Tibial artery (tissue), 4 donors: Measurements from ENCODE around the gene P3H2.
"Not testable (repeated sequence)": the region's sequence is repeated elsewhere in the genome, so short reads cannot be mapped to it uniquely, and the experiment has no call there.

Experiments used
- DNase-seq, 2 donors: peaks; one replicate each; pipeline ENCODE4 v3.0.0-alpha.2; 2019
- H3K27ac ChIP-seq, 2 donors: fragments of 200-600 bp; sonication (generic) in 1 of 2; 1 replicate in 1 of 2; 2 replicates in 1 of 2; pipeline ENCODE4 v1.5.1; 2018 to 2019; ENCODE audit warnings: mild to moderate bottlenecking in 1 of 2
- H3K27me3 ChIP-seq, 2 donors: fragments of 200-600 bp; sonication (generic) in 1 of 2; one replicate each; pipeline versions ENCODE4 v1.5.1 to v1.6.0; 2016 to 2019
- H3K36me3 ChIP-seq, 3 donors: fragments of 200-600 bp; sonication (generic) in 2 of 3; one replicate each; pipeline ENCODE4 v1.5.1; 2016 to 2019; ENCODE audit warnings: mild to moderate bottlenecking in 2 of 3
- H3K4me1 ChIP-seq, 4 donors: fragments of 200-600 bp; sonication (generic) in 2 of 4; 1 replicate in 3 of 4; 2 replicates in 1 of 4; pipeline ENCODE4 v1.5.1; 2016 to 2019
- H3K4me3 ChIP-seq, 2 donors: fragments of 200-600 bp; sonication (generic) in 1 of 2; 1 replicate in 1 of 2; 2 replicates in 1 of 2; pipeline ENCODE4 v1.5.1; 2018 to 2019; ENCODE audit warnings: mild to moderate bottlenecking in 2 of 2
- H3K9me3 ChIP-seq, 3 donors: fragments of 200-600 bp; sonication (generic) in 1 of 3; one replicate each; pipeline ENCODE4 v1.5.1; 2016 to 2019
- CTCF ChIP-seq, 2 experiments: fragments of 200-600 bp in 1 of 2; fragments of 450-650 bp in 1 of 2; IDR thresholded peaks; one replicate each; pipeline ENCODE4 v1.5.1; 2017 to 2019; ENCODE audit warnings: antibody characterized with exemption in 2 of 2, mild to moderate bottlenecking in 1 of 2, moderate library complexity in 1 of 2
- intact Hi-C: fragments of 100-400 bp; cut with DNase I; formaldehyde crosslinking; loops from one replicate; pipeline ENCODE4 v1.15.0; 2023; ENCODE audit warnings: low total_unique reads

P3H2 gene

GRCh38 chr3:189961522-189962161 lies 159.1 kb downstream of the P3H2 start:
- peak; percentile 87 for TF ChIP-seq CTCF (IDR thresholded peaks at IDR 0.05)
- Histone ChIP-seq H3K27me3 (no peaks in the 10 kb centered on the region), H3K4me3 (no peak overlapping the region), H3K27ac (peak overlapping the region in 1 of 2 donors; percentile 34), H3K4me1 (peaks cover 0 to 7% (median 2%) of the 10 kb centered on the region in 4 donors), H3K9me3 (no peaks in the 10 kb centered on the region), H3K36me3 (peaks cover 0 to 5% (median 0%) of the 10 kb centered on the region in 3 donors)
- peak; percentile 76 to 81 for DNase-seq
- intact Hi-C loops: loop anchor here (10.0 kb wide), 2 partner anchors 163 to 697 kb away; partner anchors contain the start of gene P3H2

- not testable (repeated sequence) for H3K4me3 ChIP-seq, H3K9me3 ChIP-seq, H3K27me3 ChIP-seq, H3K36me3 ChIP-seq, H3K4me1 ChIP-seq, DNase-seq, H3K27ac ChIP-seq
- intact Hi-C loops: loop anchor here (10.0 kb wide), 2 partner anchors 164 to 696 kb away; partner anchors contain the start of gene P3H2
Measured at GRCh38 chr3:189961086-189961485, 159.6 kb downstream of the P3H2 start.

GRCh38 chr3:189954733-189955665 lies 165.7 kb downstream of the P3H2 start:
- DNase-seq: no peak
- Histone ChIP-seq H3K27ac (no peak overlapping the region), H3K27me3 (no peaks in the 10 kb centered on the region), H3K4me3 (no peak overlapping the region), H3K4me1 (no peaks in the 10 kb centered on the region), H3K9me3 (no peaks in the 10 kb centered on the region), H3K36me3 (no peaks in the 10 kb centered on the region)
- TF ChIP-seq CTCF (IDR thresholded peaks at IDR 0.05): no peak
- intact Hi-C loops: no loop called here

GRCh38 chr3:189953551-189953950 lies 167.1 kb downstream of the P3H2 start:
- no peaks in the 10 kb centered on the region for H3K4me1 ChIP-seq
- no peaks in the 10 kb centered on the region for H3K9me3 ChIP-seq
- no peak overlapping the region for H3K27ac ChIP-seq
- no peaks in the 10 kb centered on the region for H3K27me3 ChIP-seq
- no peaks in the 10 kb centered on the region for H3K36me3 ChIP-seq
- H3K4me3 ChIP-seq: no peak overlapping the region
- TF ChIP-seq CTCF (IDR thresholded peaks at IDR 0.05): no peak
- intact Hi-C loops: no loop called here
- no peak for DNase-seq

- TF ChIP-seq CTCF (IDR thresholded peaks at IDR 0.05): no peak
- H3K27ac ChIP-seq: no peak overlapping the region
- intact Hi-C loops: no loop called here
- H3K4me3 ChIP-seq: no peak overlapping the region
- no peaks in the 10 kb centered on the region for H3K36me3 ChIP-seq
- no peak for DNase-seq
- no peaks in the 10 kb centered on the region for H3K9me3 ChIP-seq
- H3K4me1 ChIP-seq: peaks cover 0 to under 1% (median 0%) of the 10 kb centered on the region in 4 donors
- no peaks in the 10 kb centered on the region for H3K27me3 ChIP-seq
Measured at GRCh38 chr3:189952272-189952671, 168.4 kb downstream of the P3H2 start.

- no peak for TF ChIP-seq CTCF (IDR thresholded peaks at IDR 0.05)
- no peaks in the 10 kb centered on the region for H3K27me3 ChIP-seq
- H3K4me1 ChIP-seq: peaks cover 0 to 6% (median 2%) of the 10 kb centered on the region in 4 donors
- no peaks in the 10 kb centered on the region for H3K9me3 ChIP-seq
- H3K27ac ChIP-seq: no peak overlapping the region
- H3K36me3 ChIP-seq: no peaks in the 10 kb centered on the region
- no peak for DNase-seq
- no peak overlapping the region for H3K4me3 ChIP-seq
- intact Hi-C loops: no loop called here
Measured at GRCh38 chr3:189950258-189950657, 170.4 kb downstream of the P3H2 start.
